Motor neuron (in vitro differentiated cells): ENCODE measurements around the gene MYL6B. TPM values are rescaled to one million over a fixed set of nuclear protein-coding genes. Genes with fewer than 3 reads are reported as not detected.

Experiments used
- ATAC-seq, 8 experiments: fragments of 200-7000 bp; cut with Tn5 transposase; replicated peaks in 6 of 8; 2 replicates each; pipeline ENCODE4 v1.8.0; 2021; ENCODE audit warnings: mild to moderate bottlenecking in 8 of 8, moderate library complexity in 8 of 8
- H3K27ac ChIP-seq, 2 donors: fragments of 250-450 bp; sonication (Bioruptor Pico); 2 replicates each; pipeline ENCODE4 v1.9.0; 2021; ENCODE audit warnings: antibody characterized with exemption in 2 of 2, mild to moderate bottlenecking in 2 of 2, moderate library complexity in 1 of 2
- H3K4me1 ChIP-seq, 2 donors: fragments of 250-450 bp; sonication (Bioruptor Pico); replicated peaks in 1 of 2; 2 replicates each; pipeline ENCODE4 v1.6.1; 2021; ENCODE audit warnings: antibody characterized with exemption in 2 of 2, mild to moderate bottlenecking in 2 of 2, moderate library complexity in 1 of 2
- H3K4me3 ChIP-seq, 5 donors: fragments of 250-450 bp; sonication (Bioruptor Pico); 2 replicates each; pipeline ENCODE4 v1.9.0; 2021; ENCODE audit warnings: antibody characterized with exemption in 5 of 5, mild to moderate bottlenecking in 5 of 5, moderate library complexity in 4 of 5
- WGBS, 10 experiments: fragments of 450-650 bp; shearing (Covaris generic); methylation state at CpG; one replicate each; pipeline ENCODE4 v1.0.0; 2022; 5-methylcytosine and 5-hydroxymethylcytosine counted together
- in situ Hi-C, 9 experiments: fragments of 400-800 bp; cut with MboI; loops; one replicate each; pipeline ENCODE4 v1.15.0; 2021; ENCODE audit warnings: low sequenced_read_pairs in 9 of 9, low pct_unique_long_range_greater_than_20kb in 2 of 9; ENCODE audit not compliant: unreplicated experiment in 9 of 9
- total RNA-seq, 8 experiments: library from RNA; unstranded; fragments of 300-600 nt; gene quantifications; 2 replicates each; pipeline versions ENCODE4 v1.2.3 to v1.2.4, GENCODE V29; 2022

The MYL6B gene
- total RNA-seq, 8 experiments from 2014 or later, result 61.3 to 217 (median 142) TPM

GRCh38 chr12:56157201-56158028 lies 5.0 kb downstream of the MYL6B start:
- WGBS, 10 experiments, result 0 to 55% (median 25%) methylated on average over 4 to 16 of the region's 45 CpGs; no CpG with 5 or more reads in 2 of the 10 experiments
- Histone ChIP-seq H3K4me1 (peaks cover 27 to 28% of the 10 kb centered on the region in 2 donors), H3K4me3 (peak overlapping the region; percentile 63 to 89 (median 83)), H3K27ac (peak overlapping the region; percentile 84 to 86)
- in situ Hi-C loops, result loop anchor here in 1 of 9 experiments (25.0 kb wide), 1 partner anchor 105 kb away; the partner anchor contains the start of genes ANKRD52 and COQ10A
- peak; percentile 25 to 79 (median 68) for ATAC-seq

- in situ Hi-C loops, result loop anchor here in 1 of 9 experiments (25.0 kb wide), 1 partner anchor 104 kb away; the partner anchor contains the start of genes ANKRD52 and COQ10A
- 0 to 8% (median 0%) methylated on average over 1 to 3 of the region's 30 CpGs; no CpG with 5 or more reads in 4 of the 10 experiments for WGBS, 10 experiments
- peak within 1 kb of the TSS; percentile 63 to 89 (median 83) for H3K4me3 ChIP-seq
- peak; percentile 72 to 88 (median 84) for ATAC-seq
- H3K4me1 ChIP-seq, result peaks cover 24% of the 10 kb centered on the region in 2 donors
- peak within 1 kb of the TSS; percentile 84 to 86 for H3K27ac ChIP-seq
Observed at GRCh38 chr12:56158029-56158925, 5.9 kb downstream of the MYL6B start, which contains the start of gene MYL6. TSS of gene MYL6 (plus strand) at chr12:56158359. CDS start at chr12:56158402, 43 bp downstream.

- peaks cover 19 to 21% of the 10 kb centered on the region in 2 donors for H3K4me1 ChIP-seq
- WGBS, 10 experiments, result 0 to 10% (median 0%) methylated on average over 2 to 5 of the region's 6 CpGs; no CpG with 5 or more reads in 2 of the 10 experiments
- in situ Hi-C loops, result loop anchor here in 1 of 9 experiments (25.0 kb wide), 1 partner anchor 103 kb away; the partner anchor contains the start of genes ANKRD52 and COQ10A
- peak overlapping the region; percentile 84 to 86 for H3K27ac ChIP-seq
- peak overlapping the region; percentile 63 to 89 (median 83) for H3K4me3 ChIP-seq
- ATAC-seq, result peak; percentile 3 to 52 (median 17)
Observed at GRCh38 chr12:56158926-56159461, 6.6 kb downstream of the MYL6B start.

- 0 to 84% (median 71%) methylated on average over 1 to 4 of the region's 8 CpGs; no CpG with 5 or more reads in 3 of the 10 experiments for WGBS, 10 experiments
- ATAC-seq, result no peak
- in situ Hi-C loops, result loop anchor here in 1 of 9 experiments (25.0 kb wide), 1 partner anchor 103 kb away; the partner anchor contains the start of genes ANKRD52 and COQ10A
- Histone ChIP-seq H3K4me1 (peaks cover 19 to 21% of the 10 kb centered on the region in 2 donors), H3K4me3 (peak overlapping the region; percentile 63 to 89 (median 83)), H3K27ac (peak overlapping the region; percentile 84 to 86)
Observed at GRCh38 chr12:56159482-56160192, 7.2 kb downstream of the MYL6B start.

- no peak for ATAC-seq
- WGBS, 10 experiments, result 0 to 59% (median 45%) methylated on average over 1 to 7 of the region's 7 CpGs; no CpG with 5 or more reads in 4 of the 10 experiments
Observed at GRCh38 chr12:56160193-56160763, 7.9 kb downstream of the MYL6B start.

GRCh38 chr12:56160894-56161689 lies 8.7 kb downstream of the MYL6B start:
- Histone ChIP-seq H3K27ac (no peak overlapping the region), H3K4me3 (no peak overlapping the region), H3K4me1 (peaks cover 19 to 21% of the 10 kb centered on the region in 2 donors)
- 29 to 100% (median 87%) methylated on average over 1 to 7 of the region's 11 CpGs; no CpG with 5 or more reads in 4 of the 10 experiments for WGBS, 10 experiments
- ATAC-seq, result no peak
- in situ Hi-C loops, result loop anchor here in 1 of 9 experiments (25.0 kb wide), 1 partner anchor 101 kb away; the partner anchor contains the start of genes ANKRD52 and COQ10A

More at GRCh38 chr12:56160193-56160763, 7.9 kb downstream of the MYL6B start:
- peak overlapping the region in 4 of 5 donors; percentile 63 to 89 (median 84) for H3K4me3 ChIP-seq
- H3K4me1 ChIP-seq, result peaks cover 19 to 21% of the 10 kb centered on the region in 2 donors
- in situ Hi-C loops, result loop anchor here in 1 of 9 experiments (25.0 kb wide), 1 partner anchor 102 kb away; the partner anchor contains the start of genes ANKRD52 and COQ10A
- no peak overlapping the region for H3K27ac ChIP-seq

GRCh38 chr12:56161690-56162351 lies 9.4 kb downstream of the MYL6B start:
- peaks cover 19% of the 10 kb centered on the region in 2 donors for H3K4me1 ChIP-seq
- 44 to 100% (median 92%) methylated on average over 1 to 9 of the region's 10 CpGs; no CpG with 5 or more reads in 1 of the 10 experiments for WGBS, 10 experiments
- no peak overlapping the region for H3K4me3 ChIP-seq
- no peak for ATAC-seq
- H3K27ac ChIP-seq, result no peak overlapping the region
- in situ Hi-C loops, result loop anchor here in 1 of 9 experiments (25.0 kb wide), 1 partner anchor 100 kb away; the partner anchor contains the start of genes ANKRD52 and COQ10A

- Histone ChIP-seq H3K4me1 (peaks cover 14 to 16% of the 10 kb centered on the region in 2 donors), H3K27ac (no peak overlapping the region), H3K4me3 (no peak overlapping the region)
- 51 to 100% (median 84%) methylated on average over 1 to 11 of the region's 11 CpGs for WGBS, 10 experiments
- ATAC-seq, result no peak
- in situ Hi-C loops, result loop anchor here in 1 of 9 experiments (25.0 kb wide), 1 partner anchor 100 kb away; the partner anchor contains the start of genes ANKRD52 and COQ10A
Observed at GRCh38 chr12:56162468-56163290, 10.3 kb downstream of the MYL6B start.

- in situ Hi-C loops, result loop anchor here in 1 of 9 experiments (25.0 kb wide), 1 partner anchor 99 kb away; the partner anchor contains the start of genes ANKRD52 and COQ10A
- peak in 7 of 8 experiments; percentile 1 to 14 (median 9) for ATAC-seq
- Histone ChIP-seq H3K4me3 (no peak overlapping the region), H3K4me1 (peaks cover 14 to 16% of the 10 kb centered on the region in 2 donors), H3K27ac (no peak overlapping the region)
- WGBS, 10 experiments, result 17 to 100% (median 74%) methylated on average over 1 to 3 of the region's 11 CpGs; no CpG with 5 or more reads in 6 of the 10 experiments
Observed at GRCh38 chr12:56163533-56164344, 11.4 kb downstream of the MYL6B start.
